Aorta (tissue), 5 donors: ENCODE measurements around the gene HBP1. TPM values are rescaled to one million over a fixed set of nuclear protein-coding genes. Genes with fewer than 3 reads are reported as not detected.
"Not testable (repeated sequence)": the region's sequence is repeated elsewhere in the genome, so short reads cannot be mapped to it uniquely, and the experiment has no call there.

Source experiments
- ATAC-seq: fragments of 200-7000 bp; cut with Tn5 transposase; one replicate; pipeline ENCODE4 v1.9.1; 2022; ENCODE audit warnings: moderate library complexity; ENCODE audit not compliant: low FRiP score
- DNase-seq, 2 donors: peaks; one replicate each; pipeline ENCODE4 v3.0.0-alpha.2; 2020
- H3K27ac ChIP-seq, 2 donors: one replicate each; pipeline ENCODE4 v1.5.1; 2013; ENCODE audit warnings: low read length in 2 of 2, mild to moderate bottlenecking in 2 of 2, moderate library complexity in 2 of 2, control low read depth in 1 of 2, inconsistent platforms in 1 of 2, low read depth in 1 of 2
- H3K27me3 ChIP-seq, 2 donors: one replicate each; pipeline ENCODE4 v1.6.1; 2013; ENCODE audit warnings: control low read depth in 1 of 2, low read length in 1 of 2, mild to moderate bottlenecking in 1 of 2, moderate library complexity in 1 of 2; ENCODE audit not compliant: insufficient read depth in 2 of 2, control insufficient read depth in 1 of 2
- H3K36me3 ChIP-seq, 2 donors: one replicate each; pipeline ENCODE4 v1.6.1; 2013; ENCODE audit warnings: control low read depth in 1 of 2, low read length in 1 of 2, mild to moderate bottlenecking in 1 of 2; ENCODE audit not compliant: insufficient read depth in 2 of 2, control insufficient read depth in 1 of 2
- H3K4me1 ChIP-seq, 2 donors: one replicate each; pipeline ENCODE4 v1.6.1; 2013; ENCODE audit warnings: low read length in 2 of 2, control low read depth in 1 of 2, mild to moderate bottlenecking in 1 of 2, moderate library complexity in 1 of 2; ENCODE audit not compliant: insufficient read depth in 2 of 2, control insufficient read depth in 1 of 2
- H3K4me3 ChIP-seq, 2 donors: one replicate each; pipeline ENCODE4 v1.5.1; 2013; ENCODE audit warnings: low read length in 2 of 2, control low read depth in 1 of 2, mild to moderate bottlenecking in 1 of 2
- H3K9me3 ChIP-seq: one replicate; pipeline ENCODE4 v1.6.1; 2013; ENCODE audit warnings: mild to moderate bottlenecking, low read length; ENCODE audit not compliant: control insufficient read depth
- WGBS, 2 donors: extraction: QIAGEN DNeasy Blood & Tissue Kit; methylation state at CpG; one replicate each; pipeline ENCODE4 v1.1.7; 2013; 5-methylcytosine and 5-hydroxymethylcytosine counted together
- intact Hi-C, 2 donors: fragments of 100-400 bp; cut with DNase I; formaldehyde crosslinking; loops; one replicate each; pipeline versions ENCODE4 v1.14.2 to v1.15.0; 2022
- polyA plus RNA-seq, 2 donors: library from polyadenylated mRNA; stranded (reverse); fragments of 200-250 nt; gene quantifications; one replicate each; pipeline ENCODE4 v1.2.3, GENCODE V29; 2013
- total RNA-seq, 2 donors: library from RNA; stranded (reverse); fragmentation: NEBNext Ultra II Directional; extraction: Animal tissue kit (Norgen Biotek cat#: 25700); gene quantifications; one replicate each; pipeline ENCODE4 v1.2.1, GENCODE V29; 2021
- donor health status: healthy with polysubstance abuse.
- donor health status: Bipolar disorder and iron deficiency.
- donor health status: DM: no; HTN: no; CAD: no.
- donor health status: DM: no; HTN: no; CAD: no.
- donor health status: DM: yes; HTN: yes; CAD: no.

HBP1 gene
- total and polyA plus RNA-seq, 4 donors, result 45.5 to 78.7 (median 57.9) TPM

DNA sequence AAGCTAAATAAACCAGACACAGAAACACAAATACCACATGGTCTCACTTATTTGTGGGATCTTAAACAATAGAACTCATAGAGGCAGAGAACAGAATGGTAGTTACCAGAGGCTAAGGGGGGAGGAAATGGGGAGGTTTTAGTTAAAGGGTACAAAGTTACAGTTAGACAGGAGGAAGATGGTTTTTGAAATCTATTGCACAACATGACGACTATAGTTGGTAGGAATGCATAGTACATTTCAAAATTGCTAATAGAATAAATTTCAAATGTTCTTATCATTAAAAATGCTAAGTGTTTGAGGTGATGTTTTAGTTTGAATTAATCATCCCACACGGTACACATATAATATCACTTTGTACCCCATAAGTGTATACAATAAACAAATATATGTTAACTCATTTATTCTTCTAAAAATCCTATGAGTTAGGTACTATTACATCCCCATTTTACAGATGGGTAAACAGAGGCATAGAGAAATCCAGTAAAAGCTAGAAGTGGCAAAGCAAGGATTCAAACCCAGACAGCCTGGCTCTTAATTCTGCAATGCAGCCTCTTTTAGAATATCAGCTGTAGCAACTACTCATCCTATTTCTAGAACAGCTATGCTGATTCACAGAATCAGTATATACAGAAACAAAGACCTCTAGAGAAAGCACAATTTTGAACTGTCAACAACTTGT lies 50.9 kb downstream of the HBP1 start:
- intact Hi-C loops, result no loop called here
- peaks cover 0 to 4% of the 10 kb centered on the region in 2 donors for H3K4me1 ChIP-seq
- no peak overlapping the region for H3K27ac ChIP-seq
- no peaks in the 10 kb centered on the region for H3K9me3 ChIP-seq
- H3K4me3 ChIP-seq, result no peak overlapping the region
- 94 to 100% methylated on average over 2 of the region's 2 CpGs for WGBS, 2 donors
- DNase-seq (no peak), ATAC-seq (no peak)
- H3K27me3 ChIP-seq, result no peaks in the 10 kb centered on the region
- no peaks in the 10 kb centered on the region for H3K36me3 ChIP-seq

DNA sequence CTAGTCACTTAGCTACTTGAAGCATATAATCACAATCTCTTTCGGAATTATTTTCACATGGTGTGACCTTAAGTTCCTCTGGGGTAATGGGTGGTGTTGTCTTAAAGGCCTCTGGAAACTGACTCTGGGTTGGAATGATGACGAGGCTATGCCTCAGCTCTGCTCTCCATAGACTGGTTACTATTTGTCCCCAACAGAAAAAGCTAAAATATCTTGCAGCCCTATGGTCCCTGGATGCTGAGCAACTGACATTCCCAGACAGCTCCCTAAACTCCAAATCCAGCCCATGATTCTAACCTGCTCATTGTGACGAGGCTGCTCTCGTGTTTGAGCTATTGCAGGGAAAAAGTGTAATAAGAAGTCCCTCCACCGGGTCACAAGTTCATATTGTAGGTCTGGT lies 51.6 kb downstream of the HBP1 start:
- Histone ChIP-seq H3K36me3 (no peaks in the 10 kb centered on the region), H3K4me1 (peaks cover 0 to 4% of the 10 kb centered on the region in 2 donors), H3K27me3 (no peaks in the 10 kb centered on the region), H3K9me3 (no peaks in the 10 kb centered on the region), H3K27ac (no peak overlapping the region), H3K4me3 (no peak overlapping the region)
- intact Hi-C loops, result no loop called here
- DNase-seq (no peak), ATAC-seq (no peak)
- 71% methylated on average over 5 of the region's 5 CpGs for WGBS, 2 donors

DNA sequence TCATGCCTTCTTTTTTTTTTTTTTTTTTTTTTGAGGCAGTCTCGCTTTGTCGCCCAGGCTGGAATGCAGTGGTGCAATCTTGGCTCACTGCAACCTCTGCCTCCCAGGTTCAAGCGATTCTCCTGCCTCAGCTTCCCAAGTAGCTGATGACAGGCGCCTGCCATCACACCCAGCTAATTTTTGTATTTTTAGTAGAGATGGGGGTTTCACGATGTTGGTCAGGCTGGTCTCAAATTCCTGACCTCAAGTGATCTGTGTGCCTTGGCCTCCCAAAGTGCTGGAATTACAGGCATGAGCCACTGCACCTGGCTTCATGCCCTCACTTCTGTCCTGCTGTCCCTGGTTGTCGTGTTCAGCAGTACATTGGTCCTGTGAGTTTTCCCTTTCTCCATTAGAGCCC lies 52.0 kb downstream of the HBP1 start:
- intact Hi-C loops, H3K27me3 ChIP-seq, H3K4me1 ChIP-seq, DNase-seq, ATAC-seq, H3K36me3 ChIP-seq, H3K4me3 ChIP-seq, H3K27ac ChIP-seq, H3K9me3 ChIP-seq: not testable (repeated sequence)
- 55 to 62% methylated on average over 6 of the region's 6 CpGs for WGBS, 2 donors

DNA sequence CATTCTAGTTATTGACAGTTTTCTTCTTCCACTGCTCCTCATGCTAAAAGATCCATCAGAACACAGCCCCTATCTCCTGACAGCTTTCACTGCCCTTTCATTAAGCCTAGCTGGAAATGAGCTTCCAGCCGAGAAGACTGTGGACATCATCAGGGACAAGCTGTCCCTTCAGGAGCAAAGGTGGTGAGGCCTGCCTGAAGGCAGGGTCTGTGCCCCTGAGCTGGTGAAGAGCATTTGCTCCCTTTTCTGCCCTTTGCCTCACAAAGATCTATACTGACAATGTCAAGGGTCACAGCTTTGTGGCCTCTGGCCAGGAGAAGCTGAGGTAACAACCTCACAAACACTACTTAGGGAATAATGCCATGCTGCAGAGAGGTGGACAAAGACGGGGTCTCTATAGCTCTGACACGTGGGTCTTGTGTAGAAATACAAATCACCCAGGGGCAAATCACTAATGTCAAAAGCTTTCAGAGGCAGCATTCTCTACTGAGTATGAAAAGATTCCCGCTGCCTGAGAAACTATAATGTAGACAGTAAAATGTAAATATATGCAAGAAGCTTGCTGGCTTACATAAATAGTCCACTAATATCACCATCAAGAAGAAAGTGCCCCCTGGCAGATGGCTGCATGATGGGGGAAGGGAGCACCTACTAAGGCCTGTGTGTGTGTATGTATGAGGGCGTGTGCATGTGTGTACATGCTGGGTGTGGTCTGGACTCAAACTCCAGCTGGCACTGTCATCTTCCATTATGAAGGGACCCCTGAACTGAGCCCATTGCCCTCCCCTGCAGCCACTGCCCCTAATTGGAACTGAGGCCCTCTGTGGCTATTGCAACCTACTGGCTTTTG lies 55.8 kb downstream of the HBP1 start:
- ATAC-seq (peak; percentile 15), DNase-seq (no peak)
- Histone ChIP-seq H3K36me3 (no peaks in the 10 kb centered on the region), H3K27ac (peak overlapping the region in 1 of 2 donors; percentile 81), H3K9me3 (no peaks in the 10 kb centered on the region), H3K27me3 (no peaks in the 10 kb centered on the region), H3K4me1 (peaks cover 0 to 4% of the 10 kb centered on the region in 2 donors), H3K4me3 (no peak overlapping the region)
- 82 to 84% methylated on average over 5 of the region's 5 CpGs for WGBS, 2 donors
- intact Hi-C loops, result no loop called here

DNA sequence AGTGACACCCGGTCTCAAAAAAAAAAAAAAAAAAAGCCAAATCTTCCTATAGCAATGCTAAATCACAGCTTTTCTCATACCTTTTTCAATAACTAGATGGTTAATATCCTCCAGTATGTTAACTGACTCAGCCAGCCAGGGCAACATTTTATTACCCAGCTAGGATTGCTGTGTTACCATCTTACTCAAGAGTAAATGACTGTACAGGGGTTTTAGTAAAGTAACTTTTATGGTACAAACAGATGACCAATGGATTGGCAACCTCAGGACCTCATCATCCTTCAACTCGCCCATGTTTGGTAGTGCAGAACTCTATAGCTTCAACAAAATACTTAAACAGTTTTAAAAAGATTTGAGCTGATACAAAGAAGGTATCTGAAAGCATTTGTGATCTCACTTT lies 59.5 kb downstream of the HBP1 start:
- no peak for ATAC-seq
- intact Hi-C loops, result no loop called here

DNA sequence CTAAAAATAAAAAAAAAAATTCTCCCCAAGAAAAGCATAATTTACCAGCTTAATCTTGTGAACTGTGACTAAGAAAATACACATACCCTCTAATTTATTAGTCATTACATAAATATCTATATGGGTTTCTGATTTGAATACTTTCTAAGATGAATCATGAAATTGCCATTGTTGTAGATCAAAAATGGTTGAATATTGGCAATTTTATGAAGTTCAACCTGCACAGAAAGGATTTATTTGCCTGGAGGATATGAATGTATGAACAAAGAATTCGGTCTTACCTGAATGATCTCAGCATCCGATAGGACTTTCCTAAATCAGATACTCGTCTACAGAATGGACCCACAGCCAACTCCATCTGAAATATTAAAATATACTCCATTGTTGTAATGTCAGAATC lies 61.5 kb downstream of the HBP1 start:
- Histone ChIP-seq H3K27me3 (no peaks in the 10 kb centered on the region), H3K27ac (no peak overlapping the region), H3K36me3 (no peaks in the 10 kb centered on the region), H3K9me3 (no peaks in the 10 kb centered on the region), H3K4me3 (no peak overlapping the region), H3K4me1 (no peaks in the 10 kb centered on the region)
- 96 to 98% methylated on average over 3 of the region's 3 CpGs for WGBS, 2 donors
- DNase-seq (no peak), ATAC-seq (no peak)
- intact Hi-C loops, result no loop called here

More for the DNA sequence above, 59.5 kb downstream of the HBP1 start:
- Histone ChIP-seq H3K4me1 (peaks cover 0 to 4% of the 10 kb centered on the region in 2 donors), H3K9me3 (no peaks in the 10 kb centered on the region), H3K27ac (no peak overlapping the region), H3K4me3 (no peak overlapping the region), H3K27me3 (no peaks in the 10 kb centered on the region), H3K36me3 (no peaks in the 10 kb centered on the region)
- no peak for DNase-seq
- 97 to 100% methylated on average over 2 of the region's 2 CpGs for WGBS, 2 donors

DNA sequence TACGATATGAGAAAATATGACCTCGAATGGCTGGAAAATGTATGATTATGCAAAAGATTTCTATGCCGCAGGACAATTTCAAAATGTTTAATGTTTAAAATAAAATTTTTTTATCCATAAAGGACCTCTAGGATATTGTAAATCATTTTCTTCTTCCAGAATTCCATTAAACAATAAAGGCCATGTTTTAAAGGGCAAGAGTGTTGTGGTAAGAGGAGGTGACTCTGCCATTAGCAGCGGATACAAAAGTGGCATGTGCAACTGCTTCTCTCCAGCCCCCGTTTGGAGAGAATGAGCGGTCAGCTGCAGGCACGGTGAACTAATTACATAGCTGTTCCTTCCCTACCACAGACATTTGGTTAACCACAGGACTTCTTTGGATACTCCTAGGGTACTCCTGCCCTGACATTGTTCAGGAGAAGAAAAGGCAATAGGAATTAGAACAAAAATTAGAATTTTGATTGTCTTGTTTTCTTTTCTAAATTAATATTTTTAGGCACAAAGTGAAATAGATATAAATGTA lies 63.8 kb downstream of the HBP1 start:
- DNase-seq (no peak), ATAC-seq (no peak)
- intact Hi-C loops, result no loop called here
- no peaks in the 10 kb centered on the region for H3K9me3 ChIP-seq
- no peak overlapping the region for H3K27ac ChIP-seq
- no peak overlapping the region for H3K4me3 ChIP-seq
- H3K36me3 ChIP-seq, result peaks cover 0 to 2% of the 10 kb centered on the region in 2 donors
- H3K27me3 ChIP-seq, result no peaks in the 10 kb centered on the region
- H3K4me1 ChIP-seq, result no peaks in the 10 kb centered on the region
- 87 to 92% methylated on average over 7 of the region's 7 CpGs for WGBS, 2 donors

DNA sequence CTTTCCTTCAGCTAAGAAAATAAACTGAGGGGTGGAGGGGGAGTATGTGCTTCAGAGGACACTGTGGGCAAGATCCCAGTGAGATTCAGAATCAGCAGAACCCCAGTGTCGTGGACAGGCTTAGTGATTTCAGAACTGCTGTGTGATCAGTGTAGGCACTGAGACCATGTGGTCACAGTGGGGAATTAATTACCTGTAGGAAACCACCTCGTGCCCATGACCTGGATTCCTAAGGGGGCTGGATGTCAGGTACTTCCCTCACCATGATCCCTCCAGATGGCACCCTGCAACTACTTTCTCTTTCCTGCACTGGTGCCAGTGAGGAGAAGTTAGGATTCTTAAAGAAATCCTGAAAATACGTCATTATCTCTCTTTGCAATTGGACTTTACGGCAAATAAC lies 64.4 kb downstream of the HBP1 start:
- H3K9me3 ChIP-seq, result no peaks in the 10 kb centered on the region
- 82% methylated on average over 4 of the region's 4 CpGs for WGBS, 2 donors
- no peak for DNase-seq
- intact Hi-C loops, result no loop called here
- H3K4me3 ChIP-seq, result no peak overlapping the region
- peaks cover 0 to 2% of the 10 kb centered on the region in 2 donors for H3K36me3 ChIP-seq
- H3K27ac ChIP-seq, result no peak overlapping the region
- ATAC-seq, result no peak
- H3K4me1 ChIP-seq, result no peaks in the 10 kb centered on the region
- no peaks in the 10 kb centered on the region for H3K27me3 ChIP-seq
